Stimulated activated CD4-positive, alpha-beta T cell treated with anti-CD3 and anti-CD28 coated beads, TNF-alpha, amount 100 ng/mL, for 1 hour (primary cell): Measurements from ENCODE around the gene CARD16.

Experiments
- DNase-seq, 3 donors: peaks; one replicate each; pipeline ENCODE4 v3.0.0-alpha.2; 2020; ENCODE audit warnings: low read depth in 3 of 3, low spot score in 1 of 3

CARD16 gene

DNA sequence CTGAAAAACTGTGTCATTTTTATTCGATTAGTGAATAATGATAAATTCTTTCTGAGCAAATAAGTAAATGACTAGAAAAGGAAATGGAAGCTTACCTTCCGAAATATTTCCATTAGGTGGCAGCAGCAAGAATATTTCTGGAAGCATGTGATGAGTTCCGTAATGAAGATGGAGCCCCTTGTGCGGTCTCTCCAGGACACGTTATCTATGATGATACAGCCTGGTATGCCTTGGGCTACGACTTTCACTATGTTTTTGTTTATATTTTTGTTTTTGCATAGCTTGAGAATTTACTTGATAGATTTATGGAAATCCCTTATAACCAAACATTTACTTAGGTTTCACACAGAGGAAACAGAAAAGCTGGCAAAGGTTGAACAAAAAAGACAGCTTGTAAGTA, 47.8 kb downstream of the CARD16 start:
- no peak for DNase-seq

DNA sequence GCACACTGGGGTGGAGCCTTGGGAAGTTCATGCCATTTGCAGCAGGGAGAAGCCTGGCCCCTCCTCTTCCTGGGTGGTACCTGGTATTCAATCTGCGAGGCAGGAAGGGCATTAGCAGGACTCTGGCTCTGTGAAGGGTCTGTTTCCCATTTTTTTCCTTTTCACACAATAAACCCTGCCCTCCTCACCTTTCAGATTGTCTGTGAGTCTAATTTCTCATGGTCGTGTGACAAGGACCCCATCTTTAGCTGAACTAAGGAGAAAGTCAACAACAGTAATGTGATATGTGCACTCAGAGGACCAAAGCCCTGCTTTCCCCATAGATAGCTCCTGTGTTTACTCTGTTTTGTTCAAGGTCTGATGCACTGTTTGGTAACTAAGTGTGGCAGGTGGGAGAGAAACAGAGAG, 50.1 kb downstream of the CARD16 start:
- DNase-seq, result no peak

DNA sequence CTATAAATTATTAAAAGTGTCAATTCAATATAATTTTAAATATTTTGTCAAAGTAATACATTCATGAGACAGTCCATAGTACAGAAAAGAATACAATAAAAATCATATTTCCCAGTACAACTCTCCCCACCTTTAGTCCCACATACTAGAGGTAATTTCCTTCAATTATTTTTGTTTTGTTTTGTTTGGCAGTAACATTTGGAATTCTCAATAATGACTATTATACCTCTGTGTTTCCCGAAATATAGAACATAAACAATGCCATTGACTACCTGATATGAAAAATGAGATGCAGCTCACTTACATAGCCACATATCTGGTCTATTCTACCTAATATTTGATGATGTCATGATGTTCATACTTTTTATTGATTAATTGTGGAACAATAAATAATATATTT, 52.4 kb downstream of the CARD16 start:
- DNase-seq, result no peak

DNA sequence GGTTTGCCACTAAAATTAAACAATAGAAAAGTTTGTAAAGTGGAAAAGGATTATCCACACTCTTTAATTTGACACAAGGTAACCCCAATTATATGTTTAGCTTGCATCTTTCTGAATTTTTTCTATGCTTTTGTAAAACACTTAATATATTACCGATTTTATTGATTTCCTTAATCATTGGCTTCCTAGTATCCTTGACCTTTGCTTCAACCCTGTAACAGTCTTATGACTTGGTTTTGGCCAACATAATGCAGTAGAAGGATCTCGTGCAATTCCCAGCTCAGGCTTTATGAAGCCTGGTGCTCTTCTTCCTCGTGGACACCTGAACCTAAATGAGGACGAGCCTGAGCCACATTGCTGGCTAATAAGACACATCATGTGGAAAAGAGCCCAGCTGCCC, 53.1 kb downstream of the CARD16 start:
- DNase-seq, result no peak
